ENCODE measurements around the gene FAAP20. TPM values are rescaled to one million over a fixed set of nuclear protein-coding genes. Genes with fewer than 3 reads are reported as not detected.

The FAAP20 gene
- total and polyA plus RNA-seq, 4 donors: 5.6 to 31.5 (median 15.7) TPM

DNA sequence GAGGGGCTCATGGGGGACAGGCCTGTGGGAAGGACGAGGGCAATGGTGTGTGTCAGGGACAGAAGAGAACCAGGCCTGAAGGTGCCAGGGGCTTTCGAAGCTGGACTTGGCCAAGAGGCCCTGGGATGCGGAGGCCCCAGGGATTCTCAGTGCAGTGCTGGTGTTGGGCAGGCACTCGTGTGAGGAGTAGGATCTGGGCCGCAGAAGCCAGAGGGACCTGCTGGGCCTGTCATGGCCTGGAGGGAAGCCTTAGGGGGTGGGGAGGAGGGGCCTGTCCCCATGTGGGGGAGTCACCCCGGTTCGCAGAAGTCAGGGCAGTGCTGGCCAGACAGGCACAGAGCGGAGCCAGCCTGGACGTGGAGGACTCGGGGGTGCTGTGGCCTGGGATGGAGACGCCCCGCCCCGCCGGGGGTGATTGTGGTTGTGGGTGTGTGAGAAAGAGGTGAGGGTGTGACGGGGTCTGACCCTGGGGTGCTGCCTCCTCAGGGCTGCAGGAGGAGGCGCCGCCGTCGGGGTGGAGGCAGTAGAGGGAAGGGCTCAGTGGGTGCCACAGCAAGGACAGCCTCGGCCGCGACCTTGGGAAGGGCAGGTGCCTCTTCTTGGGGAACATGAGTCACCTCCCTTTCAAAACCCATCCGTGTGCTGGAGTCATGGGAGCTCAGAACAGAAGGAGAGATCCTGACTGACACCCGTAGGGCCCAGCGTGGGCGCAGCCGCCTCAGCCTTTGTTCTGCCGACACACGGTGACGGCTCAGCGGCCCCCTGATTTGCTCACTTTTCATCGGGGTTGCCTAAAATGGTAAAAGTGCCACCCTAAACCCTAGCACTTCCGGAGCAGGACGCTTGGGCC is 33.9 kb downstream of the FAAP20 start:
- H3K36me3 ChIP-seq (ENCODE audit: control insufficient read depth in 4 of 4, insufficient read depth in 3 of 4, low read depth in 1 of 4, low read length in 3 of 4): peaks cover 2 to 21% (median 9%) of the 10 kb centered on the region in 4 donors

DNA sequence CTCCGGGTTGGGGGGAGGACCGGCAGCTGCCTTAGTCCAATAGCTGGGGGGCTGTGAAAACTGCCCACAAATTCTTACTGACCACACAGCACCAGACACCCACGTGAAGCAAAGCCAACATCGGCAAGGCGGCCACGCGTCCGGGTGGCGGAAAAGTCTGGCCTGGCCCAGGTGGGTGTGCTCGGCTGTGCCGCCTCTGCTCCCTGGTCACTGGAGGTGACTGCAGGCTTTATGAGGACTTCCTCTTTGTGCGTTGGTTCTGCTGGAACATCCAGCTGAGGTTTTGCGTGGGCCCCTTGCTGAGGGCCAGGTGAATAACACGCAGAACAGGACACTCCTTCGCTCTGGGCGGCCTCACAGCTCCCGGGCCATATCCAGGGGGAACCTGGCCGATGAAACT is 35.4 kb downstream of the FAAP20 start:
- Histone ChIP-seq H3K27me3 (ENCODE audit: control insufficient read depth in 4 of 4, insufficient read depth in 4 of 4, low read length in 3 of 4) (no peaks in the 10 kb centered on the region), H3K9ac (ENCODE audit: low read depth in 1 of 2, low read length in 2 of 2) (no peak overlapping the region), H3K27ac (ENCODE audit: low read depth in 1 of 2, low read length in 2 of 2) (no peak overlapping the region), H3K36me3 (ENCODE audit: control insufficient read depth in 4 of 4, insufficient read depth in 3 of 4, low read depth in 1 of 4, low read length in 3 of 4) (peaks cover 2 to 26% (median 6%) of the 10 kb centered on the region in 4 donors), H3K9me3 (ENCODE audit: control insufficient read depth in 4 of 4, low read length in 3 of 4) (no peaks in the 10 kb centered on the region), H3K4me1 (ENCODE audit: control insufficient read depth in 4 of 4, insufficient read depth in 4 of 4, low read length in 3 of 4) (no peaks in the 10 kb centered on the region), H3K4me3 (ENCODE audit: low read depth in 1 of 3, low read length in 3 of 3) (no peak overlapping the region)
- no peak for DNase-seq (ENCODE audit: low spot score)
- TF ChIP-seq YY1 (IDR thresholded peaks at IDR 0.05) (no peak), FOXA2 (IDR thresholded peaks at IDR 0.05) (no peak), HNF4G (IDR thresholded peaks at IDR 0.05) (no peak), NR2F2 (IDR thresholded peaks at IDR 0.05) (no peak)
- TF ChIP-seq, protein P1, sequence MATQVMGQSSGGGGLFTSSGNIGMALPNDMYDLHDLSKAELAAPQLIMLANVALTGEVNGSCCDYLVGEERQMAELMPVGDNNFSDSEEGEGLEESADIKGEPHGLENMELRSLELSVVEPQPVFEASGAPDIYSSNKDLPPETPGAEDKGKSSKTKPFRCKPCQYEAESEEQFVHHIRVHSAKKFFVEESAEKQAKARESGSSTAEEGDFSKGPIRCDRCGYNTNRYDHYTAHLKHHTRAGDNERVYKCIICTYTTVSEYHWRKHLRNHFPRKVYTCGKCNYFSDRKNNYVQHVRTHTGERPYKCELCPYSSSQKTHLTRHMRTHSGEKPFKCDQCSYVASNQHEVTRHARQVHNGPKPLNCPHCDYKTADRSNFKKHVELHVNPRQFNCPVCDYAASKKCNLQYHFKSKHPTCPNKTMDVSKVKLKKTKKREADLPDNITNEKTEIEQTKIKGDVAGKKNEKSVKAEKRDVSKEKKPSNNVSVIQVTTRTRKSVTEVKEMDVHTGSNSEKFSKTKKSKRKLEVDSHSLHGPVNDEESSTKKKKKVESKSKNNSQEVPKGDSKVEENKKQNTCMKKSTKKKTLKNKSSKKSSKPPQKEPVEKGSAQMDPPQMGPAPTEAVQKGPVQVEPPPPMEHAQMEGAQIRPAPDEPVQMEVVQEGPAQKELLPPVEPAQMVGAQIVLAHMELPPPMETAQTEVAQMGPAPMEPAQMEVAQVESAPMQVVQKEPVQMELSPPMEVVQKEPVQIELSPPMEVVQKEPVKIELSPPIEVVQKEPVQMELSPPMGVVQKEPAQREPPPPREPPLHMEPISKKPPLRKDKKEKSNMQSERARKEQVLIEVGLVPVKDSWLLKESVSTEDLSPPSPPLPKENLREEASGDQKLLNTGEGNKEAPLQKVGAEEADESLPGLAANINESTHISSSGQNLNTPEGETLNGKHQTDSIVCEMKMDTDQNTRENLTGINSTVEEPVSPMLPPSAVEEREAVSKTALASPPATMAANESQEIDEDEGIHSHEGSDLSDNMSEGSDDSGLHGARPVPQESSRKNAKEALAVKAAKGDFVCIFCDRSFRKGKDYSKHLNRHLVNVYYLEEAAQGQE (IDR thresholded peaks at IDR 0.05): no peak
- TF ChIP-seq, protein P2, sequence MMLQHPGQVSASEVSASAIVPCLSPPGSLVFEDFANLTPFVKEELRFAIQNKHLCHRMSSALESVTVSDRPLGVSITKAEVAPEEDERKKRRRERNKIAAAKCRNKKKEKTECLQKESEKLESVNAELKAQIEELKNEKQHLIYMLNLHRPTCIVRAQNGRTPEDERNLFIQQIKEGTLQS (IDR thresholded peaks at IDR 0.05): no peak
- WGBS: 96% methylated on average over 18 of the region's 18 CpGs

More for the DNA sequence above, 33.9 kb downstream of the FAAP20 start:
- TF ChIP-seq FOXA2 (IDR thresholded peaks at IDR 0.05): no peak
- no peak for TF ChIP-seq YY1 (IDR thresholded peaks at IDR 0.05)
- TF ChIP-seq, protein P1 (IDR thresholded peaks at IDR 0.05): no peak
- no peak for TF ChIP-seq HNF4A (conservative IDR thresholded peaks at IDR 0.05)
- no peak for TF ChIP-seq JUND (IDR thresholded peaks at IDR 0.05)
- no peak for TF ChIP-seq FOXA1 (IDR thresholded peaks at IDR 0.05)
- no peak for TF ChIP-seq TAF1 (conservative IDR thresholded peaks at IDR 0.05)
- TF ChIP-seq, protein P3, sequence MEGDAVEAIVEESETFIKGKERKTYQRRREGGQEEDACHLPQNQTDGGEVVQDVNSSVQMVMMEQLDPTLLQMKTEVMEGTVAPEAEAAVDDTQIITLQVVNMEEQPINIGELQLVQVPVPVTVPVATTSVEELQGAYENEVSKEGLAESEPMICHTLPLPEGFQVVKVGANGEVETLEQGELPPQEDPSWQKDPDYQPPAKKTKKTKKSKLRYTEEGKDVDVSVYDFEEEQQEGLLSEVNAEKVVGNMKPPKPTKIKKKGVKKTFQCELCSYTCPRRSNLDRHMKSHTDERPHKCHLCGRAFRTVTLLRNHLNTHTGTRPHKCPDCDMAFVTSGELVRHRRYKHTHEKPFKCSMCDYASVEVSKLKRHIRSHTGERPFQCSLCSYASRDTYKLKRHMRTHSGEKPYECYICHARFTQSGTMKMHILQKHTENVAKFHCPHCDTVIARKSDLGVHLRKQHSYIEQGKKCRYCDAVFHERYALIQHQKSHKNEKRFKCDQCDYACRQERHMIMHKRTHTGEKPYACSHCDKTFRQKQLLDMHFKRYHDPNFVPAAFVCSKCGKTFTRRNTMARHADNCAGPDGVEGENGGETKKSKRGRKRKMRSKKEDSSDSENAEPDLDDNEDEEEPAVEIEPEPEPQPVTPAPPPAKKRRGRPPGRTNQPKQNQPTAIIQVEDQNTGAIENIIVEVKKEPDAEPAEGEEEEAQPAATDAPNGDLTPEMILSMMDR (IDR thresholded peaks at IDR 0.05; ENCODE audit: low read depth, low read length, missing input control): no peak
- TF ChIP-seq, protein P2 (IDR thresholded peaks at IDR 0.05): no peak
- TF ChIP-seq EGR1 (IDR thresholded peaks at IDR 0.05; ENCODE audit: low read depth in 2 of 2): no peak
- no peak for TF ChIP-seq RXRA (IDR thresholded peaks at IDR 0.05)
- Histone ChIP-seq H3K9ac (ENCODE audit: low read depth in 1 of 2, low read length in 2 of 2) (no peak overlapping the region), H3K4me1 (ENCODE audit: control insufficient read depth in 4 of 4, insufficient read depth in 4 of 4, low read length in 3 of 4) (no peaks in the 10 kb centered on the region), H3K27me3 (ENCODE audit: control insufficient read depth in 4 of 4, insufficient read depth in 4 of 4, low read length in 3 of 4) (no peaks in the 10 kb centered on the region), H3K4me3 (ENCODE audit: low read depth in 1 of 3, low read length in 3 of 3) (no peak overlapping the region), H3K27ac (ENCODE audit: low read depth in 1 of 2, low read length in 2 of 2) (no peak overlapping the region), H3K9me3 (ENCODE audit: control insufficient read depth in 4 of 4, low read length in 3 of 4) (no peaks in the 10 kb centered on the region)
- WGBS: 93% methylated on average over 34 of the region's 34 CpGs
- no peak for DNase-seq (ENCODE audit: low spot score)
